Muscle of leg (tissue), 16 donors: ENCODE measurements around the gene YES1. TPM values are rescaled to one million over a fixed set of nuclear protein-coding genes. Genes with fewer than 3 reads are reported as not detected.

Experiments
- DNase-seq: peaks from one replicate; pipeline ENCODE4 v3.0.0; 2013
- H3K27ac ChIP-seq: one replicate; pipeline ENCODE4 v1.5.1; 2013; ENCODE audit warnings: mild to moderate bottlenecking, low read length, control low read depth
- H3K27me3 ChIP-seq: one replicate; pipeline ENCODE4 v1.6.1; 2013; ENCODE audit warnings: low read length; ENCODE audit not compliant: control insufficient read depth, insufficient read depth
- H3K36me3 ChIP-seq: one replicate; pipeline ENCODE4 v1.6.1; 2013; ENCODE audit warnings: low read length; ENCODE audit not compliant: control insufficient read depth, insufficient read depth
- H3K4me1 ChIP-seq: one replicate; pipeline ENCODE4 v1.6.1; 2013; ENCODE audit warnings: low read length; ENCODE audit not compliant: control insufficient read depth, insufficient read depth
- H3K4me3 ChIP-seq: one replicate; pipeline ENCODE4 v1.5.1; 2013; ENCODE audit warnings: low read length, control low read depth
- H3K9me3 ChIP-seq: replicated peaks from 2 replicates; pipeline ENCODE4 v1.6.1; 2013; ENCODE audit warnings: low read depth, low read length; ENCODE audit not compliant: control insufficient read depth
- WGBS: methylation state at CpG from one replicate; pipeline ENCODE4 v1.1.5; 2013; ENCODE audit warnings: missing lambda C conversion rate; ENCODE audit not compliant: insufficient coverage; 5-methylcytosine and 5-hydroxymethylcytosine counted together
- long read RNA-seq, 11 donors: transcript quantifications; one replicate each; lab custom pipeline, GENCODE V29; 2026
- polyA plus RNA-seq, 8 donors: library from polyadenylated mRNA; unstranded; fragments of 120-200 nt; gene quantifications; one replicate each; pipeline versions ENCODE4 v1.2.1 to v1.2.3, GENCODE V29; 2013; ENCODE audit warnings: inconsistent platforms in 1 of 8, low replicate concordance in 1 of 8; ENCODE audit not compliant: insufficient read length in 8 of 8, insufficient read depth in 1 of 8
- total RNA-seq: library from RNA; stranded (reverse); fragments of 120-200 nt; gene quantifications from one replicate; pipeline ENCODE4 v1.2.4, GENCODE V29; 2013

Gene YES1
- total RNA-seq (57.0 TPM), polyA plus RNA-seq (10 to 100 TPM; 36.1 to 70.0 (median 55.8) TPM)
- long read RNA-seq, donor 1, full-length matches to known transcripts, result 9 of 15 reads
- long read RNA-seq, donor 1, partial matches to known transcripts, result 6 of 15 reads
- long read RNA-seq, donor 1, other reads (novel, unspliced or antisense), result 0 of 15 reads
- long read RNA-seq, donor 2, full-length matches to known transcripts, result 2 of 2 reads
- long read RNA-seq, donor 2, partial matches to known transcripts, result 0 of 2 reads
- long read RNA-seq, donor 2, other reads (novel, unspliced or antisense), result 0 of 2 reads
- long read RNA-seq, donor 3, full-length matches to known transcripts, result 18 of 28 reads
- long read RNA-seq, donor 3, partial matches to known transcripts, result 10 of 28 reads
- long read RNA-seq, donor 3, other reads (novel, unspliced or antisense), result 0 of 28 reads
- long read RNA-seq, donor 4, full-length matches to known transcripts, result 12 of 18 reads
- long read RNA-seq, donor 4, partial matches to known transcripts, result 6 of 18 reads
- long read RNA-seq, donor 4, other reads (novel, unspliced or antisense), result 0 of 18 reads
- long read RNA-seq, donor 5, full-length matches to known transcripts, result 13 of 39 reads
- long read RNA-seq, donor 5, partial matches to known transcripts, result 26 of 39 reads
- long read RNA-seq, donor 5, other reads (novel, unspliced or antisense), result 0 of 39 reads
- long read RNA-seq, donor 6, full-length matches to known transcripts, result 17 of 34 reads
- long read RNA-seq, donor 6, partial matches to known transcripts, result 17 of 34 reads
- long read RNA-seq, donor 6, other reads (novel, unspliced or antisense), result 0 of 34 reads
- long read RNA-seq, donor 7, full-length matches to known transcripts, result 12 of 21 reads
- long read RNA-seq, donor 7, partial matches to known transcripts, result 9 of 21 reads
- long read RNA-seq, donor 7, other reads (novel, unspliced or antisense), result 0 of 21 reads
- long read RNA-seq, donor 8, full-length matches to known transcripts, result 4 of 10 reads
- long read RNA-seq, donor 8, partial matches to known transcripts, result 6 of 10 reads
- long read RNA-seq, donor 8, other reads (novel, unspliced or antisense), result 0 of 10 reads
- long read RNA-seq, donor 9, full-length matches to known transcripts, result 3 of 10 reads
- long read RNA-seq, donor 9, partial matches to known transcripts, result 7 of 10 reads
- long read RNA-seq, donor 9, other reads (novel, unspliced or antisense), result 0 of 10 reads
- long read RNA-seq, donor 10, full-length matches to known transcripts, result 10 of 41 reads
- long read RNA-seq, donor 10, partial matches to known transcripts, result 31 of 41 reads
- long read RNA-seq, donor 10, other reads (novel, unspliced or antisense), result 0 of 41 reads
- long read RNA-seq, donor 11, full-length matches to known transcripts, result 8 of 8 reads
- long read RNA-seq, donor 11, partial matches to known transcripts, result 0 of 8 reads
- long read RNA-seq, donor 11, other reads (novel, unspliced or antisense), result 0 of 8 reads

GRCh38 chr18:811892-812375 is at the start of gene YES1:
Gene YES1 (minus strand): TSS chr18:812242. CDS start chr18:756827, 55,415 bp downstream.
- H3K9me3 ChIP-seq, result no peaks in the 10 kb centered on the region
- peak; percentile 56 for DNase-seq
- H3K27me3 ChIP-seq, result peaks cover 2% of the 10 kb centered on the region
- WGBS, result under 1% methylated on average over 50 of the region's 59 CpGs
- peaks cover 21% of the 10 kb centered on the region for H3K4me1 ChIP-seq
- H3K36me3 ChIP-seq, result no peaks in the 10 kb centered on the region
- H3K4me3 ChIP-seq, result peak within 1 kb of the TSS; percentile 99
- H3K27ac ChIP-seq, result peak within 1 kb of the TSS; percentile 99

- Histone ChIP-seq H3K36me3 (no peaks in the 10 kb centered on the region), H3K9me3 (no peaks in the 10 kb centered on the region), H3K27ac (no peak overlapping the region), H3K4me3 (no peak overlapping the region), H3K4me1 (no peaks in the 10 kb centered on the region), H3K27me3 (no peaks in the 10 kb centered on the region)
- DNase-seq, result peak; percentile 55
- no CpG with 5 or more reads among the region's 2 CpGs for WGBS
Observed at GRCh38 chr18:857986-858385, 45.9 kb upstream of the YES1 start.

GRCh38 chr18:853471-853870 is 41.4 kb upstream of the YES1 start:
- Histone ChIP-seq H3K27me3 (no peaks in the 10 kb centered on the region), H3K4me1 (no peaks in the 10 kb centered on the region), H3K9me3 (no peaks in the 10 kb centered on the region), H3K36me3 (no peaks in the 10 kb centered on the region), H3K27ac (no peak overlapping the region), H3K4me3 (no peak overlapping the region)
- 100% methylated on average over 4 of the region's 5 CpGs for WGBS
- DNase-seq, result no peak

GRCh38 chr18:850960-851359 is 38.9 kb upstream of the YES1 start:
- WGBS, result no CpG with 5 or more reads among the region's 4 CpGs
- Histone ChIP-seq H3K4me3 (no peak overlapping the region), H3K36me3 (no peaks in the 10 kb centered on the region), H3K27ac (no peak overlapping the region), H3K9me3 (no peaks in the 10 kb centered on the region), H3K27me3 (no peaks in the 10 kb centered on the region), H3K4me1 (no peaks in the 10 kb centered on the region)
- DNase-seq, result no peak

- H3K4me3 ChIP-seq, result no peak overlapping the region
- no peaks in the 10 kb centered on the region for H3K36me3 ChIP-seq
- no peak for DNase-seq
- no peaks in the 10 kb centered on the region for H3K27me3 ChIP-seq
- WGBS, result 86% methylated on average over 3 of the region's 4 CpGs
- no peaks in the 10 kb centered on the region for H3K9me3 ChIP-seq
- H3K27ac ChIP-seq, result no peak overlapping the region
- no peaks in the 10 kb centered on the region for H3K4me1 ChIP-seq
Observed at GRCh38 chr18:849021-849420, 37.0 kb upstream of the YES1 start.

- H3K9me3 ChIP-seq, result no peaks in the 10 kb centered on the region
- 32% methylated on average over 2 of the region's 8 CpGs for WGBS
- no peaks in the 10 kb centered on the region for H3K36me3 ChIP-seq
Observed at GRCh38 chr18:848062-848861, 36.2 kb upstream of the YES1 start.

GRCh38 chr18:845152-845819 is 33.2 kb upstream of the YES1 start:
- WGBS, result 0% methylated on average over 1 of the region's 9 CpGs
- Histone ChIP-seq H3K27me3 (no peaks in the 10 kb centered on the region), H3K4me3 (no peak overlapping the region), H3K27ac (peak overlapping the region; percentile 21), H3K4me1 (no peaks in the 10 kb centered on the region), H3K36me3 (no peaks in the 10 kb centered on the region), H3K9me3 (no peaks in the 10 kb centered on the region)
- peak; percentile 88 for DNase-seq

More at GRCh38 chr18:848062-848861, 36.2 kb upstream of the YES1 start:
- H3K4me1 ChIP-seq, result no peaks in the 10 kb centered on the region
- H3K27ac ChIP-seq, result no peak overlapping the region
- no peak for DNase-seq
- no peak overlapping the region for H3K4me3 ChIP-seq
- no peaks in the 10 kb centered on the region for H3K27me3 ChIP-seq

GRCh38 chr18:841647-842370 is 29.8 kb upstream of the YES1 start:
- Histone ChIP-seq H3K9me3 (no peaks in the 10 kb centered on the region), H3K27me3 (no peaks in the 10 kb centered on the region)

More at GRCh38 chr18:841647-842370, 29.8 kb upstream of the YES1 start:
- no peak for DNase-seq
- H3K27ac ChIP-seq, result no peak overlapping the region
- WGBS, result 28% methylated on average over 9 of the region's 15 CpGs
- H3K4me3 ChIP-seq, result no peak overlapping the region
- no peaks in the 10 kb centered on the region for H3K36me3 ChIP-seq
- peaks cover 3% of the 10 kb centered on the region for H3K4me1 ChIP-seq
